HEK293 (cell line): ENCODE data around the gene PLA2G4A.

ENCODE experiments used
- CTCF ChIP-seq: fragments of 450-650 bp; formaldehyde crosslinking; IDR thresholded peaks from 2 replicates; pipeline ENCODE4 v1.5.1; 2016; ENCODE audit warnings: missing biosample characterization, missing genetic modification characterization
- MEIS1 ChIP-seq: sonication (generic); formaldehyde crosslinking; IDR thresholded peaks from 2 replicates; pipeline ENCODE4 v1.8.1; 2022; ENCODE audit warnings: missing genetic modification reagents, mild to moderate bottlenecking, borderline replicate concordance
- SP2 ChIP-seq: fragments of 450-650 bp; formaldehyde crosslinking; IDR thresholded peaks from 2 replicates; pipeline ENCODE4 v1.5.1; 2016; ENCODE audit warnings: missing biosample characterization, missing genetic modification characterization

- no peak for TF ChIP-seq CTCF (tag by site-specific recombination)
- no peak for TF ChIP-seq SP2
- TF ChIP-seq MEIS1 (CRISPR knock-in tag), result no peak
Observed at GRCh38 chr1:186845576-186846210, 16.9 kb downstream of the PLA2G4A start.
